HUES48 (cell line): ENCODE data around the gene HSF2BP.
"Not testable (repeated sequence)": the region's sequence is repeated elsewhere in the genome, so short reads cannot be mapped to it uniquely, and the experiment has no call there.

ENCODE experiments used
- H3K27ac ChIP-seq: one replicate; pipeline ENCODE4 v1.7.0; 2013; ENCODE audit warnings: low read depth, low read length, inconsistent platforms
- H3K27me3 ChIP-seq: 2 replicates; pipeline ENCODE4 v1.6.1; 2013; ENCODE audit warnings: mild to moderate bottlenecking, low read length; ENCODE audit not compliant: control insufficient read depth, insufficient read depth
- H3K36me3 ChIP-seq: 2 replicates; pipeline ENCODE4 v1.6.1; 2013; ENCODE audit warnings: low read length; ENCODE audit not compliant: control insufficient read depth, insufficient read depth
- H3K4me1 ChIP-seq: 2 replicates; pipeline ENCODE4 v1.6.1; 2013; ENCODE audit warnings: mild to moderate bottlenecking, low read length; ENCODE audit not compliant: control insufficient read depth, insufficient read depth
- H3K4me3 ChIP-seq: 2 replicates; pipeline ENCODE4 v1.5.1; 2013; ENCODE audit warnings: mild to moderate bottlenecking, low read depth, low read length
- H3K9ac ChIP-seq: 2 replicates; pipeline ENCODE4 v1.6.1; 2013; ENCODE audit warnings: mild to moderate bottlenecking, low read depth, low read length, moderate library complexity
- H3K9me3 ChIP-seq: 2 replicates; pipeline ENCODE4 v1.6.1; 2013; ENCODE audit warnings: low read length; ENCODE audit not compliant: control insufficient read depth, insufficient read depth

The HSF2BP gene

DNA sequence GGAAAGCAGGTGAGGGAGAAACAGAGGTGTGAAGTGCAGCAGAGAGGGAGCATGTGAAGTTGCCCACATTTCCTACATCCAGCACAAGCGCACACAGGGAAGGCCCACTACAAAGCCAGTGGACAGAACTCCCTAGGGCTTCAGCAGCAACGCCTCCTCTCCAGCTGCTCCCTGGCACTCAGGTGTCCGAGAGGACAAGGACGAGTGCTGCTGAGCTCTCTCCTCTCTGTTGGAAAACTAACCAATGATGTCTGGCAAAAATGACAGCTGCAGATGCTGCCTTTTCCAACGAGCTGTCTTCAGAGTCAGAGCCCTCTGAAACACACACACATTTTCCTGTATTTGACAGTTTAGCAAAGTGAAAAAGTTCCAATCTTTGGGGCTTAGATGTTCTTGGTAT, 86.8 kb downstream of the HSF2BP start:
- Histone ChIP-seq H3K27me3 (no peaks in the 10 kb centered on the region), H3K9ac (no peak overlapping the region), H3K9me3 (no peaks in the 10 kb centered on the region), H3K4me1 (no peaks in the 10 kb centered on the region), H3K4me3 (no peak overlapping the region), H3K27ac (no peak overlapping the region), H3K36me3 (no peaks in the 10 kb centered on the region)

DNA sequence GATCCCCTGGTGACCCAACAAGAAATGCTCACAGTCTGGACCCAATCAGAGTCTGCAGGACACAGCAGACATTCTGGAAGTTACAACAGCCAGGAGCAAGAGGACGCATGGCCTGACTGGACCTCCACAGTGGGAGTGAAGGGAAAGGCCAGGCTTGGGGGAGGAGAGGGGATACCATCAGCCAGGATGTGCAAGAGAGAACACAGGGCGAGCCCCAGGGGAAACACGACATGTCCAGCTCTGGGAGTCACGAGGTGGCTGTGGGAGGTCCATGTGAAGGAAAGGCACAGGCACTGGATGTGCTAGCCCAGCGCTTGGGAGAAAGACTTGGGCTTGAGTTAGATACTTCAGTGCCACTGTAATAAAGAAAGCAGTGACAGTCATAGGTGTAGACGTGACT, 87.3 kb downstream of the HSF2BP start:
- no peak overlapping the region for H3K9ac ChIP-seq
- H3K4me1 ChIP-seq: no peaks in the 10 kb centered on the region
- H3K4me3 ChIP-seq: no peak overlapping the region
- H3K9me3 ChIP-seq: no peaks in the 10 kb centered on the region
- H3K36me3 ChIP-seq: no peaks in the 10 kb centered on the region
- H3K27me3 ChIP-seq: no peaks in the 10 kb centered on the region
- H3K27ac ChIP-seq: no peak overlapping the region

DNA sequence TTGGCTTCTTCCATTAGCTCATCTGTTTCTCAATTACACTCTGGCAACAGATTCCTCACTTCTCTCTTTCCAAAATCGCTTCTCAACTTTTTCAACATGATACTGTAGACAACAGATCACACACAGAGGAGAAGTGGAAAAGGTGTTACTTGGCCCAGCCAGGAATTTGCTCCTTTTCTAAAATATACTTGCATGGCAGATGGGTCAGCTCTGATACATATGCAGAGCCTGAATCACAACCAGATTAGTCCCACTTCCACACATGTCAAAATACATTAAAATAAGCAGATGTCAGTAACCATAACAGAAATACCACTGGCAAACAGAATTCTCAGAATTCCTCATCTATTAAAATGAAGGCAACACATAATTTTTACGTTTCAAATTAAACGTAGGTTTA, 89.1 kb downstream of the HSF2BP start:
- H3K27ac ChIP-seq, H3K9ac ChIP-seq, H3K4me3 ChIP-seq, H3K9me3 ChIP-seq, H3K27me3 ChIP-seq, H3K4me1 ChIP-seq, H3K36me3 ChIP-seq: not testable (repeated sequence)

DNA sequence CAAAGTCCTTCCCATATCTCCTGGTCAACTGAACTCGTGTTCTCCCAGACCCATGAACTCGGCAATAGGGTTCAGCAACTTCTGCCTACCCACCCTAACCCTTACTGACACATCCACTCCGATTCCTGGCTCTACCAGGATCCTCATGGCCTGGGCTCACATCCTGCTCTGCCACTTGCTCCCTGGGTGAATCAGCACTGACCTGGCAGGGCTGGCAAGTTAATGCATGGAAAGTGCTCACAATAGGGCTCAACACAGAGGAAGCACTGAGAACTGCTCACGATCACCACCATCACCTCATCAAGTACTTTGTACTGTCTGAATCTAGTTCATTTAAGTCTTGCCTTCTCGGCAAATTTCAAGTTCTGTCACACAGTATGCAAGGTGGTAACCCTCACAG, 96.8 kb downstream of the HSF2BP start:
- not testable (repeated sequence) for H3K4me1 ChIP-seq, H3K9ac ChIP-seq, H3K36me3 ChIP-seq, H3K9me3 ChIP-seq, H3K27me3 ChIP-seq, H3K27ac ChIP-seq, H3K4me3 ChIP-seq

DNA sequence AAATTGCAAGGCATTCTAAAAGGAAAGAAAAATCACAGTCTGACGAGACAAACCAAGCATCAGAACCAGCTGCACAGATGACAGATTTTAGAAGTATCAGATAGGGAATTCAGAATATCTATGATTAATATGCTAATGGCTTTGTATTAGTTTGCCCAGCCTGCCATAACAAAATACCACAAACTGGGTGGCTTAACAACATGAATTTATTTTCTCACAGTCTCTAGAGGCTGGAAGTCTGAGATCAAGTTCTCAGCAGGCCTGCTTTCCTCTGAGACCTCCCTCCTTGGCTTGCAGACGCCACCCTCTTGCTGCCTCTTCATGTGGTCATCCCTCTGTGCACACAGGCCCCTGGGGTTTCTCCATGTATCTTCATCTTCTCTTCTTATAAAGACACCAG, 118.7 kb downstream of the HSF2BP start:
- H3K9ac ChIP-seq, H3K4me1 ChIP-seq, H3K4me3 ChIP-seq, H3K27me3 ChIP-seq, H3K36me3 ChIP-seq, H3K9me3 ChIP-seq, H3K27ac ChIP-seq: not testable (repeated sequence)

DNA sequence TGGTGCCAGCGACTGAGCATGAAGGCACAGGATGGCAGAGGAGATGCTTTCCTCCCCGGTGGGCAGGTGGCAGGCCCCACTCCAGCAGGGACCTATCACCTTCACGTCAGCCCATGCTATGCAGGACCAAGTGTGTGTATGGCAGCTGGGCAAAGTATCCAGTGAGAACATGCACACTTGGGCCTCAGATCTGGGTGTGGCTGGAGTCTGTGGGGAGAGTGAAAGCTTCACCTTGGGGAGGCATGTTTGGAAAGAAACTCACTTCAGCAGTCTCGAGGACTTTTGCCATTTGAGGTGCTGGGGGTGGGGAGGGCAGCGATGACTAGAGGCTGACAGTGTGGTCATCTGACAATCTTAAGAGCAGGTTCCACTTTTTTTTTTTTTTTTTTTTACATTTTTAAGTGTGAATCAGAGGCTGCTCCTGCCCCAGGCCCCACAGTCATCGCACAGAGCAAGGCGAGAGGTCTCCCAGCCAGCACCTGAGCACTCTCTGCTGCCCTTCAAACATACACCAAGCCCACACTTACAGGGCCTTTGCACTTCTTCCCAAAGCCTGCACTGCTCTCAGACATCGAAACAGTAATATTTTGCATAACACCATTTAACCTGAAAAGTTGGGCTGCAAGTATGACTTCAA, 136.7 kb downstream of the HSF2BP start:
- not testable (repeated sequence) for H3K36me3 ChIP-seq, H3K4me1 ChIP-seq, H3K4me3 ChIP-seq, H3K27ac ChIP-seq, H3K9me3 ChIP-seq, H3K27me3 ChIP-seq, H3K9ac ChIP-seq

DNA sequence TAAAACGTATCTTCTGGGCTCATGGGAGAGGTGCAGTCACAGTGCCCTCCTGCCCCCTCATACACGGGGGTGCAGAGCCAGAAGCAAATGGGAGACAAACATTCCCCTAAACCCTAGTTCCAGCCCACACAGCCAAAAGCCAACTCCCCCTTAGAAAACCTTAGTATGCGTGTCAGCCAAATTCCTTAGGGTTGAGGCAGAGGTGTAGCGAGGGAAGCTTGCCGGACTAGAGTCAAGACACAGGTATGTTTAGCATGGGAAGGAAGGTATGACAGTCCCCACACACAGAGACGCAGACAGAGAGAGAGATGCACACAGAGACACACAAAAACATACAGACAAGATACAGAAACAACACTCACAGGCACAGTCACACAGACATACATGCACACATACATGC, 141.6 kb downstream of the HSF2BP start:
- not testable (repeated sequence) for H3K9ac ChIP-seq, H3K27me3 ChIP-seq, H3K4me1 ChIP-seq, H3K27ac ChIP-seq, H3K36me3 ChIP-seq, H3K4me3 ChIP-seq, H3K9me3 ChIP-seq

DNA sequence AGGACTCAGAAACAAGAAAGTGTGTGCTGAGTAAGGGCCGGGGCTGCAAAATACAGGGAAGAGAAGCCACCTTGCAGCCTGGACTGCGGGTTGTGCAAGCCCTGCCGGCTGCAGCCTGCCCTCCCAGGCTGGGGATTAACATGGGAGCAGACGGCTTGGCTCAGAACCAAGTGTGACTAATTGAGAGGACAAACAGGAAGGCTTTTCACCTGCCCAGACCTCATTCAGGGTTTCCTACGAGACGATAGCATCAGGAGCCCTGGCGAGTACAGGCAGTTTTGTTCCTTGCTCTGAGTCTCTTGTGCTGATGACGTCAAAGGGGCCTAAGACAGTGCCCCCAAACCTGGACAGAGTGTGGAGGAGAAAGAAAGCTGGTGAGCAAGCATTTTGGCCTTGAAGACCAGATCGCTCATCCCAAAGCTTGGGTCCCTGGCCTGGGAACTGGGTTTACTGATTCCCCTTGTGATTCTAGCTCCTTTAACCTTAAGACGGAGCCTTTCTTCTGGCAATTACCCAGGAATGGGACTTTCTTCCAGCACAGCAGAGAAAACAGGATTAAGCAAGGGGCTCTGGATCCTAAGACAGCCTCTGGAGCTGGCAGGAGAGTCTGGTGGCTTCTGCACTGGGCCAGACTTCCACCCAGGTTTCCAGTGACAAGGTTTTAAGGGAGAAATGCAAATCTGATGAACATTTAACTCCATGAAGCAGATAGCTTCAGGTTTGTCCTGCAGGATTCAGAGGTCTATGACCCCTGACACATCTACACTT, 142.2 kb downstream of the HSF2BP start:
- not testable (repeated sequence) for H3K4me1 ChIP-seq, H3K36me3 ChIP-seq, H3K27me3 ChIP-seq, H3K4me3 ChIP-seq, H3K9ac ChIP-seq, H3K9me3 ChIP-seq, H3K27ac ChIP-seq

DNA sequence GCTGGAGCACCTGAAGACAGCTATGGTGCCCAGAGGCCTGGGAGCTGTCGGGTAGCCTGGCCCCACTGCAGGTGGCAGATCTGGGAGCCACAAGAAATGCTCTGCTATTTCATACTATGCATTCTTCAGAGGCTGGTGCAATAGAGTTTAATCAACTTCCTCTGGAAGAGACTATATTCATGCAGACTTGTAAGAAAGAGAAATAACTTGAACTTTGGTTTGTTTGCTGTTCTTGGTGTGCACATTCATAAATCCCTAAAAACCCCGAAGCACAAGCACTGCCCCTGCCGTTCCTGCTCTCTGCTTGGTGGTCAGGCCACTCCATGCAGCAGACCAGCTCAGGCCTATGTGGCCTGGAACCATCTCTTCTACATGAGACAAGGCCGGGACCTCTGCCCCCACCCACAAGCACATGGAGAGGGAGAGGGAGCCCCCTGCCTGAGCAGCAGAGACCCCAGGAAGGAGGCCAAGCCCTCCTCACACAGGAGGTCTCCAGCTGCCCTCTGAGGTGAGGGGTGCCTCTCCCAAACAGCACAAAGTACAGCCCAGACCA, 142.9 kb downstream of the HSF2BP start:
- H3K9me3 ChIP-seq, H3K36me3 ChIP-seq, H3K4me3 ChIP-seq: not testable (repeated sequence)

DNA sequence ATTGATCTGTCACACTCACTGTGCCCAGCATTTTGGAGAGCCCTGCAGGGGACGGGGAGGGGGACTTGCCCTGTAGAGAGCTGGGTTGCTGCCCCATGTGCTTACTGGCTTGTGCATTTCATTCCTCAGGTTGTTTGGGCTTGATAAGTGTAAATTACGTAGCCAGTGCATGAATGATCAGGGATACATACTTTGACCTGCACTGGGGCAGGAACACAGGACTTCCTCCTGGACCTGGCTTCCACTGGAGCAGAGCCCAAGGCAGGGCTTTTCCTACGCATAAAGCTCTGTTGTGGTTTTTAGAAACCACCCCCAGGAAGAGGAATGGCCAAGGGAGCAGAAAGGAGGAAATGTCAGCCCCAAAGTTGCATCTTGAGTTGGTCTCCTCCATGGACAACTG, 144.5 kb downstream of the HSF2BP start:
- not testable (repeated sequence) for H3K36me3 ChIP-seq, H3K9ac ChIP-seq, H3K4me1 ChIP-seq, H3K9me3 ChIP-seq, H3K27ac ChIP-seq, H3K4me3 ChIP-seq, H3K27me3 ChIP-seq

More for the DNA sequence above, 142.9 kb downstream of the HSF2BP start:
- H3K4me1 ChIP-seq, H3K27me3 ChIP-seq, H3K9ac ChIP-seq, H3K27ac ChIP-seq: not testable (repeated sequence)

DNA sequence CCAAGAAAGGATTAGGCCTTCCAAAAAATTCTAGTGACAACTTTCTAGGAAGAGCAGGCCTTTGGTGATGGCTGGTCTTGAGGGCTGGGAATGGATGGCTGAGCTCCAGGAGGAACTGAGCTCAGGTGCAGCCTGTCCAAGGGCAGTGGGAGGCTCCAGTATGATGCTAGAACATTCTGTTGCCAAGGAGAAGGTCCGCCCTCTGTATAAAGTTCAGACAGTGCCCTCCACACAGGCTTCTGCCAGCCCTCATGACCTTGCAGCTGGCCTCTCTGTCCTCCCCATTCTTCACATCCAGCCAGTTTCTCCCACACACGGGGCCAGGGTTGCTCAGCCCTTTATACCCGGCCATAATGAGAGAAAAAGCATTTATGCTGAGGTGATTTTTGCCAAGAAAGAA, 146.3 kb downstream of the HSF2BP start:
- H3K27me3 ChIP-seq, H3K4me1 ChIP-seq, H3K9me3 ChIP-seq, H3K36me3 ChIP-seq, H3K4me3 ChIP-seq, H3K27ac ChIP-seq, H3K9ac ChIP-seq: not testable (repeated sequence)
